GM12892 (cell line): ENCODE results near the gene PADI1.

Experiments
- POLR2A ChIP-seq: IDR thresholded peaks from 2 replicates; pipeline ENCODE4 v1.6.1; 2011; ENCODE audit warnings: low read depth, low read length, control low read depth
- POLR2AphosphoS5 ChIP-seq: IDR thresholded peaks from 2 replicates; pipeline ENCODE4 v1.6.1; 2011; ENCODE audit warnings: low read depth, low read length, control low read depth

GRCh38 chr1:17213148-17213781, 8.3 kb downstream of the PADI1 start:
- TF ChIP-seq POLR2A (no peak), POLR2AphosphoS5 (no peak)
